ENCODE data around the gene CAMKMT.

Gene CAMKMT

GRCh38 chr2:44671276-44671675, 309.5 kb downstream of the CAMKMT start:
- H3K27ac ChIP-seq (replicated peaks; ENCODE audit: low read length) = no peak overlapping the region
- H3K79me1 ChIP-seq (ENCODE audit: low read depth, low read length) = no peaks in the 10 kb centered on the region
- H3K23ac ChIP-seq (ENCODE audit: low read depth, low read length, poor library complexity) = no peak overlapping the region
- H3K14ac ChIP-seq (ENCODE audit: low read length) = no peak overlapping the region
- no peak overlapping the region for H2BK120ac ChIP-seq (ENCODE audit: low read depth, low read length)
- H3K36me3 ChIP-seq (replicated peaks in 1 of 2; ENCODE audit: control insufficient read depth in 2 of 2, insufficient read depth in 2 of 2, low read length in 2 of 2) = no peaks in the 10 kb centered on the region
- no peak overlapping the region for H4K91ac ChIP-seq (ENCODE audit: low read depth, low read length, poor library complexity)
- H3K9ac ChIP-seq (ENCODE audit: low read depth, low read length, poor library complexity) = no peak overlapping the region
- H2AK5ac ChIP-seq (ENCODE audit: low read depth, low read length) = peak overlapping the region; percentile 82
- no peak overlapping the region for H3K4me2 ChIP-seq (ENCODE audit: insufficient read depth, low read length, poor library complexity, severe bottlenecking)
- H3K4ac ChIP-seq (ENCODE audit: low read length) = no peak overlapping the region
- no peak overlapping the region for H3K4me3 ChIP-seq (ENCODE audit: low read length in 2 of 2)
- no peak overlapping the region for H2BK15ac ChIP-seq (ENCODE audit: low read length)
- H2BK5ac ChIP-seq (ENCODE audit: low read length) = no peak overlapping the region
- peak overlapping the region; percentile 5 for H3K18ac ChIP-seq (ENCODE audit: low read length)
- no peak overlapping the region for H2BK12ac ChIP-seq (ENCODE audit: low read length)
- H4K8ac ChIP-seq (ENCODE audit: low read depth, low read length) = no peak overlapping the region
- H3K9me3 ChIP-seq (replicated peaks in 1 of 2; ENCODE audit: control insufficient read depth in 2 of 2, insufficient read depth in 1 of 2, low read depth in 1 of 2, low read length in 2 of 2) = no peaks in the 10 kb centered on the region
- H2AFZ ChIP-seq (ENCODE audit: low read length) = no peak overlapping the region
- H3K27me3 ChIP-seq (ENCODE audit: control insufficient read depth in 3 of 3, insufficient read depth in 3 of 3, low read depth in 1 of 3, low read length in 3 of 3) = no peaks in the 10 kb centered on the region
- no CpG with 5 or more reads among the region's 2 CpGs for WGBS, 2 donors (ENCODE audit: extremely low coverage in 2 of 2, insufficient read length in 2 of 2, insufficient replicate concordance in 1 of 2)
- no peak for DNase-seq (ENCODE audit: low spot score)
- peaks cover 0 to 11% of the 10 kb centered on the region in 2 donors for H3K4me1 ChIP-seq (ENCODE audit: control insufficient read depth in 2 of 2, insufficient read depth in 1 of 2, low read depth in 1 of 2, low read length in 2 of 2)

- Histone ChIP-seq H3K27me3 (ENCODE audit: control insufficient read depth in 3 of 3, insufficient read depth in 3 of 3, low read depth in 1 of 3, low read length in 3 of 3) (no peaks in the 10 kb centered on the region), H3K9ac (ENCODE audit: low read depth, low read length, poor library complexity) (no peak overlapping the region), H3K4me1 (ENCODE audit: control insufficient read depth in 2 of 2, insufficient read depth in 1 of 2, low read depth in 1 of 2, low read length in 2 of 2) (peaks cover 0 to 14% of the 10 kb centered on the region in 2 donors), H3K4me3 (ENCODE audit: low read length in 2 of 2) (no peak overlapping the region), H3K27ac (replicated peaks; ENCODE audit: low read length) (peak overlapping the region; percentile 60), H3K18ac (ENCODE audit: low read length) (no peak overlapping the region), H4K91ac (ENCODE audit: low read depth, low read length, poor library complexity) (no peak overlapping the region), H3K23ac (ENCODE audit: low read depth, low read length, poor library complexity) (no peak overlapping the region), H3K79me1 (ENCODE audit: low read depth, low read length) (no peaks in the 10 kb centered on the region), H4K8ac (ENCODE audit: low read depth, low read length) (no peak overlapping the region), H2AK5ac (ENCODE audit: low read depth, low read length) (no peak overlapping the region), H3K14ac (ENCODE audit: low read length) (no peak overlapping the region), H3K36me3 (replicated peaks in 1 of 2; ENCODE audit: control insufficient read depth in 2 of 2, insufficient read depth in 2 of 2, low read length in 2 of 2) (no peaks in the 10 kb centered on the region), H2BK120ac (ENCODE audit: low read depth, low read length) (no peak overlapping the region), H3K9me3 (replicated peaks in 1 of 2; ENCODE audit: control insufficient read depth in 2 of 2, insufficient read depth in 1 of 2, low read depth in 1 of 2, low read length in 2 of 2) (no peaks in the 10 kb centered on the region), H2AFZ (ENCODE audit: low read length) (no peak overlapping the region), H2BK5ac (ENCODE audit: low read length) (no peak overlapping the region), H2BK12ac (ENCODE audit: low read length) (no peak overlapping the region), H3K4ac (ENCODE audit: low read length) (no peak overlapping the region), H2BK15ac (ENCODE audit: low read length) (no peak overlapping the region), H3K4me2 (ENCODE audit: insufficient read depth, low read length, poor library complexity, severe bottlenecking) (no peak overlapping the region)
- DNase-seq (ENCODE audit: low spot score) = no peak
- WGBS, 2 donors (ENCODE audit: extremely low coverage in 2 of 2, insufficient read length in 2 of 2, insufficient replicate concordance in 1 of 2) = no CpG with 5 or more reads among the region's 5 CpGs
Observed at GRCh38 chr2:44671916-44672315, 310.2 kb downstream of the CAMKMT start.

- no peak overlapping the region for H3K9ac ChIP-seq (ENCODE audit: low read depth, low read length, poor library complexity)
- no peak overlapping the region for H2BK5ac ChIP-seq (ENCODE audit: low read length)
- DNase-seq (ENCODE audit: low spot score) = no peak
- no peak overlapping the region for H3K4me3 ChIP-seq (ENCODE audit: low read length in 2 of 2)
- no CpG with 5 or more reads among the region's 1 CpG for WGBS, 2 donors (ENCODE audit: extremely low coverage in 2 of 2, insufficient read length in 2 of 2, insufficient replicate concordance in 1 of 2)
- H2AK5ac ChIP-seq (ENCODE audit: low read depth, low read length) = no peak overlapping the region
- H2AFZ ChIP-seq (ENCODE audit: low read length) = no peak overlapping the region
- H2BK120ac ChIP-seq (ENCODE audit: low read depth, low read length) = no peak overlapping the region
- no peak overlapping the region for H4K91ac ChIP-seq (ENCODE audit: low read depth, low read length, poor library complexity)
- no peak overlapping the region for H2BK12ac ChIP-seq (ENCODE audit: low read length)
- H3K4me2 ChIP-seq (ENCODE audit: insufficient read depth, low read length, poor library complexity, severe bottlenecking) = no peak overlapping the region
- H3K4ac ChIP-seq (ENCODE audit: low read length) = no peak overlapping the region
- H3K79me1 ChIP-seq (ENCODE audit: low read depth, low read length) = no peaks in the 10 kb centered on the region
- H3K4me1 ChIP-seq (ENCODE audit: control insufficient read depth in 2 of 2, insufficient read depth in 1 of 2, low read depth in 1 of 2, low read length in 2 of 2) = peaks cover 0 to 14% of the 10 kb centered on the region in 2 donors
- no peak overlapping the region for H2BK15ac ChIP-seq (ENCODE audit: low read length)
- H3K27me3 ChIP-seq (ENCODE audit: control insufficient read depth in 3 of 3, insufficient read depth in 3 of 3, low read depth in 1 of 3, low read length in 3 of 3) = no peaks in the 10 kb centered on the region
- no peak overlapping the region for H3K23ac ChIP-seq (ENCODE audit: low read depth, low read length, poor library complexity)
- H4K8ac ChIP-seq (ENCODE audit: low read depth, low read length) = no peak overlapping the region
- H3K9me3 ChIP-seq (replicated peaks in 1 of 2; ENCODE audit: control insufficient read depth in 2 of 2, insufficient read depth in 1 of 2, low read depth in 1 of 2, low read length in 2 of 2) = no peaks in the 10 kb centered on the region
- no peaks in the 10 kb centered on the region for H3K36me3 ChIP-seq (replicated peaks in 1 of 2; ENCODE audit: control insufficient read depth in 2 of 2, insufficient read depth in 2 of 2, low read length in 2 of 2)
- no peak overlapping the region for H3K14ac ChIP-seq (ENCODE audit: low read length)
- H3K27ac ChIP-seq (replicated peaks; ENCODE audit: low read length) = peak overlapping the region; percentile 60
- no peak overlapping the region for H3K18ac ChIP-seq (ENCODE audit: low read length)
Observed at GRCh38 chr2:44672431-44672830, 310.7 kb downstream of the CAMKMT start.

GRCh38 chr2:44674473-44675284, 312.9 kb downstream of the CAMKMT start:
- H3K4me1 ChIP-seq (ENCODE audit: control insufficient read depth in 2 of 2, insufficient read depth in 1 of 2, low read depth in 1 of 2, low read length in 2 of 2) = peaks cover 0 to 15% of the 10 kb centered on the region in 2 donors
- H3K14ac ChIP-seq (ENCODE audit: low read length) = no peak overlapping the region
- no peaks in the 10 kb centered on the region for H3K79me1 ChIP-seq (ENCODE audit: low read depth, low read length)
- H4K91ac ChIP-seq (ENCODE audit: low read depth, low read length, poor library complexity) = no peak overlapping the region
- H2AK5ac ChIP-seq (ENCODE audit: low read depth, low read length) = no peak overlapping the region
- no peak overlapping the region for H2BK12ac ChIP-seq (ENCODE audit: low read length)
- WGBS, 2 donors (ENCODE audit: extremely low coverage in 2 of 2, insufficient read length in 2 of 2, insufficient replicate concordance in 1 of 2) = no CpG with 5 or more reads among the region's 4 CpGs
- H3K4ac ChIP-seq (ENCODE audit: low read length) = no peak overlapping the region
- H2BK15ac ChIP-seq (ENCODE audit: low read length) = no peak overlapping the region
- no peak overlapping the region for H2AFZ ChIP-seq (ENCODE audit: low read length)
- H3K4me2 ChIP-seq (ENCODE audit: insufficient read depth, low read length, poor library complexity, severe bottlenecking) = no peak overlapping the region
- H4K8ac ChIP-seq (ENCODE audit: low read depth, low read length) = no peak overlapping the region
- H3K4me3 ChIP-seq (ENCODE audit: low read length in 2 of 2) = no peak overlapping the region
- no peak for DNase-seq (ENCODE audit: low spot score)
- H2BK120ac ChIP-seq (ENCODE audit: low read depth, low read length) = no peak overlapping the region
- H3K27ac ChIP-seq (replicated peaks; ENCODE audit: low read length) = no peak overlapping the region
- H3K18ac ChIP-seq (ENCODE audit: low read length) = no peak overlapping the region
- no peaks in the 10 kb centered on the region for H3K36me3 ChIP-seq (replicated peaks in 1 of 2; ENCODE audit: control insufficient read depth in 2 of 2, insufficient read depth in 2 of 2, low read length in 2 of 2)
- no peaks in the 10 kb centered on the region for H3K27me3 ChIP-seq (ENCODE audit: control insufficient read depth in 3 of 3, insufficient read depth in 3 of 3, low read depth in 1 of 3, low read length in 3 of 3)
- H3K9me3 ChIP-seq (replicated peaks in 1 of 2; ENCODE audit: control insufficient read depth in 2 of 2, insufficient read depth in 1 of 2, low read depth in 1 of 2, low read length in 2 of 2) = no peaks in the 10 kb centered on the region
- no peak overlapping the region for H3K23ac ChIP-seq (ENCODE audit: low read depth, low read length, poor library complexity)
- H2BK5ac ChIP-seq (ENCODE audit: low read length) = no peak overlapping the region
- H3K9ac ChIP-seq (ENCODE audit: low read depth, low read length, poor library complexity) = no peak overlapping the region
